GM20431 (cell line): Measurements from ENCODE around the gene RALB.
"Not testable (repeated sequence)": the region's sequence is repeated elsewhere in the genome, so short reads cannot be mapped to it uniquely, and the experiment has no call there.

Experiments used
- in situ Hi-C: fragments of 300-500 bp; cut with MseI, MboI; formaldehyde crosslinking; loops from one replicate; pipeline ENCODE4 v1.15.0; 2020; ENCODE audit warnings: low sequenced_read_pairs; ENCODE audit not compliant: unreplicated experiment

RALB gene

GRCh38 chr2:120223034-120223912 is 29.4 kb upstream of the RALB start, which contains the start of gene TMEM185B:
Gene TMEM185B, minus strand, starts transcription at chr2:120223400. Its CDS starts 424 bp downstream, at chr2:120222976.
- in situ Hi-C loops = loop anchor here (25.0 kb wide), 1 partner anchor 89 kb away; no protein-coding TSS in a partner anchor

GRCh38 chr2:120224256-120224655 is 28.4 kb upstream of the RALB start:
- in situ Hi-C loops = loop anchor here (25.0 kb wide), 1 partner anchor 88 kb away; no protein-coding TSS in a partner anchor

GRCh38 chr2:120224735-120225548 is 27.7 kb upstream of the RALB start:
- in situ Hi-C loops = loop anchor here (25.0 kb wide), 1 partner anchor 87 kb away; no protein-coding TSS in a partner anchor

GRCh38 chr2:120225549-120226065 is 27.0 kb upstream of the RALB start:
- in situ Hi-C loops = no loop called here

GRCh38 chr2:120226316-120226715 is 26.3 kb upstream of the RALB start:
- in situ Hi-C loops = no loop called here

- in situ Hi-C loops = no loop called here
Observed at GRCh38 chr2:120227111-120227991, 25.3 kb upstream of the RALB start.

- in situ Hi-C loops = no loop called here
Observed at GRCh38 chr2:120228503-120228902, 24.1 kb upstream of the RALB start.

GRCh38 chr2:120229341-120229740 is 23.3 kb upstream of the RALB start:
- in situ Hi-C loops = no loop called here

- in situ Hi-C loops = no loop called here
Observed at GRCh38 chr2:120230515-120231471, 21.9 kb upstream of the RALB start.

- in situ Hi-C loops = no loop called here
Observed at GRCh38 chr2:120231564-120231973, 21.1 kb upstream of the RALB start.

GRCh38 chr2:120231974-120232635 is 20.5 kb upstream of the RALB start:
- in situ Hi-C loops = no loop called here

GRCh38 chr2:120233292-120233691 is 19.4 kb upstream of the RALB start:
- in situ Hi-C loops = no loop called here

GRCh38 chr2:120235158-120235557 is 17.5 kb upstream of the RALB start:
- in situ Hi-C loops = not testable (repeated sequence)

- in situ Hi-C loops = no loop called here
Observed at GRCh38 chr2:120235681-120236080, 17.0 kb upstream of the RALB start.

- in situ Hi-C loops = no loop called here
Observed at GRCh38 chr2:120236316-120236715, 16.3 kb upstream of the RALB start.

GRCh38 chr2:120236791-120237190 is 15.9 kb upstream of the RALB start:
- in situ Hi-C loops = no loop called here

- in situ Hi-C loops = no loop called here
Observed at GRCh38 chr2:120237491-120237902, 15.2 kb upstream of the RALB start.
